Measurements from ENCODE around the gene JAK2.
"Not testable (repeated sequence)": the region's sequence is repeated elsewhere in the genome, so short reads cannot be mapped to it uniquely, and the experiment has no call there.

Gene JAK2

DNA sequence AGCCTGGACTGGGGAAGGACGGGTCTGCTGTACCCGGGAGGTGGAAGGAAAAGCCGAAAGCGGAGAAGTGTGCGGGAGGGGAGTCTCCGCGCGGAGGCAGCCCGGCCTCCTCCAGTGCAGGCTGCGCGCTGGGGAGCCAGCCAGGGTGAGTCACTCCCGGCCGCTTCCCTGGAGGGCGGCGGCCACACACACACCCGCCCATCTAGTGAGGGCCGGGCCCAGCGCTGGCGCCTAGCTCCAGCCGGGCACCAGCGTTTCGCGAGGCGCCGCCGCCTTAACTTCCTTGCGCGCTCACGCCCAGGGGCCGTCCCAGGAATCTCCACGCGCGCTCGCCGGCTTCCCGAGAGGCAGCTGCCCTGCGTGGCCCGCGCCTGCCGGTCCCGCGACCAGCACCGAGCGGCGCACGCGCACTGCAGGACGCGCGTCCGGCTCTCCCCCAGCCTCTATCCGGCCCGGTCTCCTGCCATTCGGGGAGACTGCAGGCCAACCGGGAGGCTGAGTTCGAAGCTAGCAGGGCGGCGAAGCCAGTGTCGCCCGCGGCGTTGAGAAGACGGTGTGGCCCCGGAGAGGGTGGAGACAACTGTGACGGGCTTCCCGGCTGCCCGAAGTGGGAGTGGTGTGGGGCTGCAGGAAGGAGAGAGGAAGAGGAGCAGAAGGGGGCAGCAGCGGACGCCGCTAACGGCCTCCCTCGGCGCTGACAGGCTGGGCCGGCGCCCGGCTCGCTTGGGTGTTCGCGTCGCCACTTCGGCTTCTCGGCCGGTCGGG lies at the start of gene JAK2:
TSS of gene JAK2 (plus strand) at position 652 of the 765 bp plus-strand sequence. CDS start 36,716 bp downstream, outside the sequence.
- DNase-seq (ENCODE audit: low read depth): peak; percentile 88
- H3K4me3 ChIP-seq (ENCODE audit: low read depth, low read length): peak within 1 kb of the TSS; percentile 81

DNA sequence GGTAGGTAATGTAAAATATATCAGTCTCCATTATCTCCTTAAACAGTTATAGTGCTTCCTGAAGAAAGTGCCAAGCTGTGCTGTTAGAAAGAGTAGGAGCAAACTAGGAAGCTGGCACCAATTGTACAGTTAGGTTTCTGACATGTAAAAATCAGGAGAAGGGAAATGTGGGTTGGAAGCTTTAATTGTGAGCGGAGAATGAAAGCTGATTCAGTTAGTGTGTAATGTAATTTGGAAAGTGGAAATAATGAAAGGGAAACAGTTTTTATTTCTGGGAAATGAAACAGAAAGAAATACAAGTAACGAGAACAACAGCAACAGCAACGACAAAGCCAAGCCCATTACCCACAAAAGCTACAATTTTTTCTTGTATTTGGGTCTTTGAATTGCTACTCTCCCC lies 48.8 kb upstream of the JAK2 start:
- H3K4me3 ChIP-seq (ENCODE audit: low read depth, low read length): no peak overlapping the region
- DNase-seq (ENCODE audit: low read depth): no peak

DNA sequence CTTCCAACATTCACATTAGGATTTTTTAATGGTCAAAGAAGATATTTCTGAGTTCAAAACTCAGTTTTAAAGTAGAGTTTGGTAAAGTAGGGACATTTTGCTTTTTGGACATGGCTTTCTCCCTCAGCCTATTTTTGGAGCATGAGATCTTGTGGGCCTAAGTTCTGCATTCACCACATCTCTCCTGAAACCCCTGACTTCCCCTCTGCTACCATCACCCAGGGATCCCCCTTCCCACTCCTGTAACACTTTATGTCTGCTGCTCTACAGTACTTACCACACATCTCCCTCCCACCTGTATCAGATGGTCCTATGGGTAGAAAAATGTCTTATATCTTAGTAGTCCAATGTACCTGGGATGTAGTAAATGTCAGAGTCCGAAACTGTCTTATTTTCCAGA lies 48.2 kb upstream of the JAK2 start:
- no peak overlapping the region for H3K4me3 ChIP-seq (ENCODE audit: low read depth, low read length)
- no peak for DNase-seq (ENCODE audit: low read depth)

DNA sequence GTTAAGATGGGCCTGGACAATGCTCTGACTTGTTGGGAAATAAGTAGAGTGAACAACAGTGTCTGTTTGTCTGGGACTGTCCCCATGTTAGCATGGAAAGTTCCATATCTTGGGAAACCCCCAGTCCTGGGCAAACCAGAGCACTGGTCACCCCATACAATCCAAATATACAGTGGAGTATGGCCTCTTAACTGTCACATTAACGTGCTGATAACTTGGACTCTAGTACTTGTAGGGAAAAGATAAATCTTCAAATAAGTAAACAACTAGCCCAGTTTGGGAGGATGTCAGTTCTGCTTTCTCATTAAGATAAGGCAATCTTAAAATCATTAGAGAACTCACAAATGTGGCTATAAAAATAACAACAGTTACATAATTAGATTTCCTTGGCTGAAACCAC lies 47.6 kb upstream of the JAK2 start:
- DNase-seq (ENCODE audit: low read depth): no peak
- no peak overlapping the region for H3K4me3 ChIP-seq (ENCODE audit: low read depth, low read length)

DNA sequence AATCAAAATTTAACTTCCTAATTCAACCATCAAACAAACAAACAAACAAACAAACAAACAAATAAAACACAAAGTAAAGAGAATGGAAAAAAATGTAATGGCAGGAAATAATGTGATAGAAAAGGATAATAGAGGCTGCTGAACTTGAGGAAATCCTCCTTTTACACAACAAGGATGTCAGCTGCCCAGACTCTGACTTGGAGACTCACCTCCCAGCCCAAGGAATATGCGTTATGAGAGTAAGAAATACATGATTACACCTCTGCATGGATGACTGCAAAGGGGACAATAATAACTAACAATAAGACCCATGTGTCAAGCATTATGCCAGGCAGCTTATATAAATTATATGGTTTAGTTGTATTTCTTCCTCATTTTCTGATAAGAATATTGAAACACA lies 46.6 kb upstream of the JAK2 start:
- no peak for DNase-seq (ENCODE audit: low read depth)
- no peak overlapping the region for H3K4me3 ChIP-seq (ENCODE audit: low read depth, low read length)

DNA sequence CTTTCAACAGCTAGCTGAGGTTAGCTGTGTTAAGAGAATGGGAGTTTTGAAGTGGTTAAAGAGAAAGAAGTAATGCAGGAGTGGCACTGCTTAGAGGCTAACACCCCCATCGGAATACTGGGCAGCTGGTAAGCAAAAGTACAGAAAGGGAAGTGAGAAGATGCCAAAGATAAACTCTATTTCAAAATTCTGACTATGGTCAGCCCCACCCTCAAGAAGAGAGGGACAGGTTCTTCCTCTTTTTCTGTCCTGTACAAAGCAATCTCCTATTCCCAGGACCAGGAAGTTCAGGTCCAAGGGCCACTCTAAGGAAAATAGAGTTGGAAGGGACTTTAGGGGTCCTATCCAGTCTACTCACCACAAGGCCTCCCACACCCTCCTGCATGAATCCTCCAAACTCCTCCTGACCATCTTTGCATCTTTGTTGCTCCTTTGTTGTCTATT lies 45.9 kb upstream of the JAK2 start:
- no peak for DNase-seq (ENCODE audit: low read depth)
- no peak overlapping the region for H3K4me3 ChIP-seq (ENCODE audit: low read depth, low read length)

- DNase-seq (ENCODE audit: low read depth): peak; percentile 44
- not testable (repeated sequence) for H3K4me3 ChIP-seq (ENCODE audit: low read depth, low read length)
These were observed 42.9 kb upstream of the JAK2 start for GRCh38 chr9:4942042-4942691.

GRCh38 chr9:4943346-4943745 lies 41.7 kb upstream of the JAK2 start:
- H3K4me3 ChIP-seq (ENCODE audit: low read depth, low read length): no peak overlapping the region
- DNase-seq (ENCODE audit: low read depth): no peak

GRCh38 chr9:4944431-4945211 lies 40.5 kb upstream of the JAK2 start:
- not testable (repeated sequence) for DNase-seq (ENCODE audit: low read depth); H3K4me3 ChIP-seq (ENCODE audit: low read depth, low read length)

GRCh38 chr9:4946937-4947336 lies 38.1 kb upstream of the JAK2 start:
- H3K4me3 ChIP-seq (ENCODE audit: low read depth, low read length): no peak overlapping the region
- no peak for DNase-seq (ENCODE audit: low read depth)

DNA sequence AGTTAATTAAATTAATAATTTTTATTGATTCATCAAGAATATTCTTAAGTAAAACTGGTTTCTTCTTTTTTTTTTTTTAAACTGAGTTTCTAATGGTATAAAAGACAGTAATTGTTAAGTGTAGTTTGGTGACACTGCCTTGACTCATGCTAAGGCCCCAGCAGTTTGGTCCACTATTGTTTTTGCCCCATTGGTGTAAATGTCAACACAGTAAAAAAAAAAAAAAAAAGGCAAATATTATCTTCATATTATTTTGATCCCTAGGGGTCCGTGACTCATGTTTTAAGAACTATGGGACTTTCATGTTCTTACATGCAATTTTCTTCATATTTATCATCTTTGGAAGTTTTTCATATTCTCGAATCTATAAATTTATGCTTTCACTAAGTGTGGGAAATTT lies 29.2 kb upstream of the JAK2 start:
- H3K4me3 ChIP-seq (ENCODE audit: low read depth, low read length): no peak overlapping the region
- DNase-seq (ENCODE audit: low read depth): no peak

DNA sequence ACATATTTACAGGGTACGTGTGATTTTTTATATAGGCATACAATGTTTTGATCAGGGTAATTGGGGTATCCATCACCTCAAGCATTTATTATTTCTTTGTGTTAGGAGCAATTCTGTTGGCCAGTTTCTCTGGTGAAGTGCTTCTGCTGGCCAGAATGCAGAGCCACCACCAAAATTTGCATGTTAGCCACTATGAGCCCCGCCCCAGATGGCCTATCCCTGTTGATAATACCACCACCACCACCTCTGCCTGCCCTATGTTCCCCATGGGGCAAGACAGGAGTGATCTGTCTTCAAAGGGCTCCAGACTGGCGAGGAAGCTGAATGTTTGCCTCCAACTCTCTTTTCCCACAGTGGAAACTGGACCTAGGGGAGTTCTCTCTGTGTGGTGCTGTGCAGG lies 26.0 kb upstream of the JAK2 start:
- DNase-seq (ENCODE audit: low read depth): no peak
- no peak overlapping the region for H3K4me3 ChIP-seq (ENCODE audit: low read depth, low read length)

DNA sequence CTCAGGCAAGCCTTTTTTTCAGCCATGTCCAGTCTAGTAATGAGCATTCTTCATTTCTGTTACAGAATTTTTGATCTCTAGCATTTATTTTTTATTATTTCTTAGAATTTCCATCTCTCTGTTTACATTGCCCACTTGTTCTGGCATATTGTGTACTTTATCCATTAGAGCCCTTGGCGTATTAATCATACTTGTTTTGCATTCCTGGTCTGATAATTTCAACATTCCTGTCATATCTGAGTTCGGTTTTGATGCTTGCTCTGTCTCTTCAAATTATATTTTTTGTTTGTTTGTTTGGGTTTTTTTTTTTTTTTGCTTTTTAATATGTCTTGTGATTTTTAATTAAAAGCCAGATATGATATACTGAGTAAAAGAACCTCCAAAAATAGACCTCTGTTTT lies 23.0 kb upstream of the JAK2 start:
- H3K4me3 ChIP-seq (ENCODE audit: low read depth, low read length): no peak overlapping the region
- no peak for DNase-seq (ENCODE audit: low read depth)

DNA sequence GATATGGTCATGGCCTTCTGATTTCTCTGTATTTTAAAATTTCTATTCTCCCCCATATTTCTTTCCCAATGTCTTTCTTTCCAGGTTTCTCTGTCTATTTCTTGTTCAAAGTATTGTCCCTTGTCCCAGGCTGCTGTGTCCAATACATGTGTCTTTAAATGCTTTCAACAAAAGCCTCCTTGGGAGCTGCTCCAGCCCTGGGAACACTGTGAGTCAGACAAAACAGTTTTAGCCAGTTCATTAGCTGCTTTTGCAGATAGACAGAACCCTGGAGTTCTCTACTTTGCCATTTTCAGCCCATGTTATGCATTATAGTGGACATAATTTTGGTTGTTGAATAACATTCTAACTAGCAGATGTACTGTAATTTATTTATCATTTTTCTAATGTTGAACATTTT lies 20.5 kb upstream of the JAK2 start:
- no peak overlapping the region for H3K4me3 ChIP-seq (ENCODE audit: low read depth, low read length)
- DNase-seq (ENCODE audit: low read depth): no peak

DNA sequence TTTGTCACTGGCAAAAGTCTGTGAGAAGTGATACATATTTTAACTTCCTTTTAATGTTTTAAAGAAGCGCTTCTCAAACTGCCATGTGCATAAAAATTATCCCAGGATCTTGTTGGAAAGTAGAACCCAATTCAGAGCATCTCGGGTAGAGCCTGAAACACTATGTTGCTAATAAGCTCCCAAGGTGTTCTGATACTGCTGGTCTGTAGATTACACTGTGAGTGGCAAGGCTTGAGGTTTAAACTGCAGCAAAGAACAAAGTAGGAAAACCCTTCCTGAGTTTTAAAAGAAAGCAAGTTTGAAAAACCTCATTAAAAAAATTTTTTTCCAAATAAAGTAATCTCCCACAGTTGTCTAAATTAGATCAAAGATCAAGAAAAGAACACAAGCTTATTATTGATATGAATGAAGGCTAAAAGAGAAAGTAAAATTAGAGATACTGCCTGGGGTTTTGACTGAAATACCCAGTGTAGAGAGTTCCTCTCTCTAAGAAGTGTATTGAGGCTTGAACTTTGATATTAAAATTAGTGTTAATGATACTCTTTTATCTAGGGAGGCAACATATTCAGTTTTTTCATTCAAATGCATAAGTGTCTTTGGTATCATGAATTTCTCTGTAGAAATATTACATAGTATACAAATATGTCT lies 19.8 kb upstream of the JAK2 start:
- no peak overlapping the region for H3K4me3 ChIP-seq (ENCODE audit: low read depth, low read length)
- no peak for DNase-seq (ENCODE audit: low read depth)

DNA sequence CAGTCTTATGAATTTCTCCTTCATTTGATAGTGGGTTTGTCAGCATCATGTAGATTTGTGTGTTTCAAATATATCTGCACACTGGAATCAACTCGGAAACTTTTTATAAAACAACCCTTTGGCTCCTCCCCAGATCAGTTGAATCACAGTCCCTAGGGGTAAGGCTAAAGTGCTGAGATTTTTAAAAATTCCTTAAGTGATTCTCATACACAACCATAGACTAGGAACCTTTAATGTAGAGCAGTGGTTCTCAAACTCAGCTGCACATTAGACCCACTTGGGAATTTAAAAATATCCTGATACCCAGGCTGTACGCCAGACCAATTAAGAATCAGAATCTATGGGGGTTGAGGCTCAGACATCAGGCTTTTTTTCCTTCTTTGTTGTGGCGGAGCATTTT lies 17.5 kb upstream of the JAK2 start:
- no peak overlapping the region for H3K4me3 ChIP-seq (ENCODE audit: low read depth, low read length)
- DNase-seq (ENCODE audit: low read depth): peak; percentile 70

- no peak overlapping the region for H3K4me3 ChIP-seq (ENCODE audit: low read depth, low read length)
- no peak for DNase-seq (ENCODE audit: low read depth)
These were observed 15.9 kb upstream of the JAK2 start for GRCh38 chr9:4969130-4969529.

DNA sequence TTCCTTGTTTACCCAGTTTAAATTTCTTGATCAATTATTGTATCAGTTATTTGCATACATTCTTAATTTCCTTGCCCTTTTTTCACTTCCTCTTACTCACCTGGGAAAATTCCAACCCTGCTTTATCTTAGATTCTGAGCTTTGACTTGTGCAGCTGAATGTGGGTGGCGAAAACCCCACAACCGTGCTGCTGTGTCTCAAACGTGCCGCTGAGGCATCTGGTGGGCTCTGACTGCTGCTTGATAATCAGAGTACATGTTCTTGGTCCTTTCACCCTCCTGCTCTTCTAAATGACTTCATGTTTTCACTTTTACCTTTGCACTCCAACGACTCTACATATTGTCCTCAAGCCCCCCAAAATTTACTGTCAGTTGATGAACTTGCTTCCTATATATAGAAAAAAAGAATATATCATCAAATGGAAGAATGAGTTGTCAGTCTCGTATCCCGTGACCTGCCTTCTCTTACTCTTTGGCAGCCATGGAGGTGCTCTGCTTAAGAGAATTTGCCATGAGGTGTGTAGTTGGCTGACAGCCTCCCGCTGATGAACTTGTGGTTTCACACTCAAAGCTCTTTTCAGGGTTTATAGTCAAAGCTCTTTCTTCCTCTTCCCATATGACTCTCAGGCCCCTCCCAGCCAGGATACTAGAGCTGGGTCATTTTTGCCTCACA lies 14.0 kb upstream of the JAK2 start:
- no peak for DNase-seq (ENCODE audit: low read depth)
- H3K4me3 ChIP-seq (ENCODE audit: low read depth, low read length): no peak overlapping the region

- no peak for DNase-seq (ENCODE audit: low read depth)
These were observed 11.8 kb upstream of the JAK2 start for GRCh38 chr9:4973246-4973645.

More at GRCh38 chr9:4973246-4973645, 11.8 kb upstream of the JAK2 start:
- H3K4me3 ChIP-seq (ENCODE audit: low read depth, low read length): no peak overlapping the region

Data from skeletal muscle cell (primary cell).